Measurements from ENCODE around the gene KCNQ1. TPM values are rescaled to one million over a fixed set of nuclear protein-coding genes. Genes with fewer than 3 reads are reported as not detected.

KCNQ1 gene
- total and polyA plus RNA-seq, 2 donors (not counting 1 experiment from before 2014, with no cell fraction given): 21.5 to 28.8 TPM

DNA sequence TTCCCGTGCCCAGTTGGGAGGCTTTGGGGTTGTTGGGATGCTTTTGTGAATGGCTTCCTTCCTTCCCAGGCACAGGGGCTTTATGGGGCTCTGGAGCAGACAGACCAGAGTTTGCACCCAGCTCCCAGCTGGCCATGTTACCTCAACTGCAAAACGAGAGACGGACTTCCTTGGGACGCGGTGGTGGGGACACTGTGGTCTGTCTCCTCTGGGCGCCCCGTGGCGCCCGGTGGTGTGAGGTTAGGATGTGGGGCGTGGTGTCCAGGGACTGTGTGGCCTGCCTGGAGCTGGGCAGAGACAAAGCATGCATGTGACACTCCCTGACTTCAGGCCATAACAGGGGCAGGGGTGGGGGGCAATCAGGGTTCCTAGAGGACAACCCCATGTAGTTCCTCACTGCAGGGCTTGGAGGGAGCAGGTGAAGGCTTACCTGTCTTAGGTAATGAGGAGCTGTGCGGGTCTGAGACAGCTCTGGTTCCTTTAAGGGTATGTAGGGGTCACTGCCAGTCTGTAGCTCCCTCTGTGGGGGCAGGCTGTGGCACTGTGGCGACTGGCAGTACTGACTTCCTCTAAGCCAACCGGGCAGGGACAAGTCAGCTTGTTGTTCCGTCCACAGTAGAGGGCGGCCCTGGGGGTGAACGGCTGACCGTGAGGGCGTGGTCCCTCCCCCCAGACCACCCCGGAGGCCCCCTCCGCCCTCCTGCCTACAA, 14.4 kb downstream of the KCNQ1 start:
- Histone ChIP-seq H3K27me3 (replicated peaks in 1 of 4; ENCODE audit: control extremely low read depth in 1 of 4, control insufficient read depth in 3 of 4, insufficient read depth in 4 of 4, low read length in 3 of 4) (no peaks in the 10 kb centered on the region), H3K9me3 (ENCODE audit: control extremely low read depth in 1 of 3, control insufficient read depth in 2 of 3, insufficient read depth in 1 of 3, low read length in 2 of 3) (no peaks in the 10 kb centered on the region), H4K20me1 (ENCODE audit: control insufficient read depth, insufficient read depth, low read length, poor library complexity, severe bottlenecking) (peaks cover 48% of the 10 kb centered on the region), H2AFZ (ENCODE audit: insufficient read depth, low read depth, low read length, poor library complexity, severe bottlenecking) (no peak overlapping the region), H3K79me2 (ENCODE audit: control insufficient read depth, insufficient read depth, low read length) (peaks cover 43% of the 10 kb centered on the region), H3K36me3 (replicated peaks in 1 of 2; ENCODE audit: control extremely low read depth in 1 of 2, control insufficient read depth in 1 of 2, extremely low read depth in 1 of 2, insufficient read depth in 2 of 2, low read length in 1 of 2) (no peaks in the 10 kb centered on the region), H3K27ac (ENCODE audit: low read length in 2 of 2) (no peak overlapping the region), H3K9ac (ENCODE audit: low read length) (no peak overlapping the region), H3K4me3 (ENCODE audit: control extremely low read depth in 1 of 5, extremely low read depth in 1 of 5, insufficient read depth in 1 of 5, low read depth in 2 of 5, low read length in 4 of 5) (no peak overlapping the region), H3K4me1 (ENCODE audit: control insufficient read depth in 2 of 2, insufficient read depth in 2 of 2, low read length in 2 of 2) (peaks cover 18 to 38% of the 10 kb centered on the region in 2 donors), H3K4me2 (replicated peaks; ENCODE audit: low read depth, low read length, poor library complexity, severe bottlenecking) (peak overlapping the region; percentile 28)
- DNase-seq: no peak
- peak overlapping the region; percentile 20 for H3K27ac Mint-ChIP-seq
- TF ChIP-seq, protein P1, sequence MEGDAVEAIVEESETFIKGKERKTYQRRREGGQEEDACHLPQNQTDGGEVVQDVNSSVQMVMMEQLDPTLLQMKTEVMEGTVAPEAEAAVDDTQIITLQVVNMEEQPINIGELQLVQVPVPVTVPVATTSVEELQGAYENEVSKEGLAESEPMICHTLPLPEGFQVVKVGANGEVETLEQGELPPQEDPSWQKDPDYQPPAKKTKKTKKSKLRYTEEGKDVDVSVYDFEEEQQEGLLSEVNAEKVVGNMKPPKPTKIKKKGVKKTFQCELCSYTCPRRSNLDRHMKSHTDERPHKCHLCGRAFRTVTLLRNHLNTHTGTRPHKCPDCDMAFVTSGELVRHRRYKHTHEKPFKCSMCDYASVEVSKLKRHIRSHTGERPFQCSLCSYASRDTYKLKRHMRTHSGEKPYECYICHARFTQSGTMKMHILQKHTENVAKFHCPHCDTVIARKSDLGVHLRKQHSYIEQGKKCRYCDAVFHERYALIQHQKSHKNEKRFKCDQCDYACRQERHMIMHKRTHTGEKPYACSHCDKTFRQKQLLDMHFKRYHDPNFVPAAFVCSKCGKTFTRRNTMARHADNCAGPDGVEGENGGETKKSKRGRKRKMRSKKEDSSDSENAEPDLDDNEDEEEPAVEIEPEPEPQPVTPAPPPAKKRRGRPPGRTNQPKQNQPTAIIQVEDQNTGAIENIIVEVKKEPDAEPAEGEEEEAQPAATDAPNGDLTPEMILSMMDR (IDR thresholded peaks at IDR 0.05): no peak
- no peak for TF ChIP-seq EZH2 (IDR thresholded peaks at IDR 0.05; ENCODE audit: borderline replicate concordance, insufficient read depth, low read depth, low read length, poor library complexity, severe bottlenecking)
- ATAC-seq (ENCODE audit: low read depth): peak; percentile 37
- ChIA-PET CTCF (interaction anchor here (0.8 to 0.9 kb wide), 3 partner anchors 14 to 71 kb away, joined by 3 read pairs; no protein-coding TSS in a partner anchor), POLR2A (no interaction called here)
- H3K27me3 Mint-ChIP-seq: no peaks in the 10 kb centered on the region
- WGBS (ENCODE audit: insufficient coverage): 76% methylated on average over 13 of the region's 20 CpGs
- H3K4me3 Mint-ChIP-seq: peak overlapping the region; percentile 13
- intact Hi-C loops (cut with micrococcal nuclease): no loop called here
- peaks cover 45% of the 10 kb centered on the region for H3K4me1 Mint-ChIP-seq
- H3K9me3 Mint-ChIP-seq (ENCODE audit: insufficient read depth): no peaks in the 10 kb centered on the region

DNA sequence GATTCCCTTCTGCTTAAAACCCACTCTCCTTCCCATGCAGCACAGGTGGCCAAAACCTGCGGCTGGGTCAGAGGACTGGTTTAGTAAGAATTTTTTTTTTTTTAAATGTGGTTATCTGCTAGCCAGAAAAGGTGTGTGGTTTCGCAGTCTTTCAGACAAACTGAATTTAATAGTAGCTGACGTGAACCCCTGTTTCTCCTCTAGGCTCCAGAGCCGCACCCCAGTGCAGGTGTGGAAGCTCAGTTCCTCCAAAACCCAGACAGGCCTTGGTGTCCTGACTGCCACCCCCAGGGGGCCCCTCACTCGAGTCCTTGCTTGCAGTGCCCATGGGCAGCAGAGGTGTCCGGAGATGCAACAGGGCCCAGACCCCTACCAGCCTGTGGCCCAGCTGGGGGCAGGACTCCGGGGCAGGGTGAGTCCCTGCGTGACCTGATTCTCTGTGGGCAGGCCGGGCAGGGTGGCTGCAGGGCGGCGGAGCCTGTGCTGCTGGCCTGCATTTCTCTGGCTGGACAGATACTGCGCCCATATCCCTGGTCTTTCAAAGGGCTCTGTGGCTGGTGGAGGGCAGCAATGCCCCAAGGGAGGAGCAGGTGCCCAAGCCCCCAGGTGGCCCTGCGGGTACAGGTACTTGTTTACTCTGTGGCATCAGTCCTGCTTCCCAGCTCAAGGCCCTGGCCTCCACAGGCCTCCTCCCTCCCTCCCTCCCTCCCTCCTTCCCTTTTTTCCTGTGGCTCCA, 15.2 kb downstream of the KCNQ1 start:
- TF ChIP-seq, protein P1 (IDR thresholded peaks at IDR 0.05): no peak
- TF ChIP-seq EZH2 (IDR thresholded peaks at IDR 0.05; ENCODE audit: borderline replicate concordance, insufficient read depth, low read depth, low read length, poor library complexity, severe bottlenecking): no peak
- Histone ChIP-seq H3K27ac (ENCODE audit: low read length in 2 of 2) (no peak overlapping the region), H3K36me3 (replicated peaks in 1 of 2; ENCODE audit: control extremely low read depth in 1 of 2, control insufficient read depth in 1 of 2, extremely low read depth in 1 of 2, insufficient read depth in 2 of 2, low read length in 1 of 2) (no peaks in the 10 kb centered on the region), H2AFZ (ENCODE audit: insufficient read depth, low read depth, low read length, poor library complexity, severe bottlenecking) (no peak overlapping the region), H3K9me3 (ENCODE audit: control extremely low read depth in 1 of 3, control insufficient read depth in 2 of 3, insufficient read depth in 1 of 3, low read length in 2 of 3) (no peaks in the 10 kb centered on the region), H3K4me2 (replicated peaks; ENCODE audit: low read depth, low read length, poor library complexity, severe bottlenecking) (peak overlapping the region; percentile 28), H3K79me2 (ENCODE audit: control insufficient read depth, insufficient read depth, low read length) (peaks cover 50% of the 10 kb centered on the region), H3K4me3 (ENCODE audit: control extremely low read depth in 1 of 5, extremely low read depth in 1 of 5, insufficient read depth in 1 of 5, low read depth in 2 of 5, low read length in 4 of 5) (no peak overlapping the region), H4K20me1 (ENCODE audit: control insufficient read depth, insufficient read depth, low read length, poor library complexity, severe bottlenecking) (peaks cover 53% of the 10 kb centered on the region), H3K9ac (ENCODE audit: low read length) (no peak overlapping the region), H3K27me3 (replicated peaks in 1 of 4; ENCODE audit: control extremely low read depth in 1 of 4, control insufficient read depth in 3 of 4, insufficient read depth in 4 of 4, low read length in 3 of 4) (no peaks in the 10 kb centered on the region), H3K4me1 (ENCODE audit: control insufficient read depth in 2 of 2, insufficient read depth in 2 of 2, low read length in 2 of 2) (peaks cover 18 to 45% of the 10 kb centered on the region in 2 donors)
- POLR2A ChIA-PET: no interaction called here
- Mint-ChIP-seq H3K4me1 (peaks cover 53% of the 10 kb centered on the region), H3K27ac (peak overlapping the region; percentile 20), H3K9me3 (ENCODE audit: insufficient read depth) (no peaks in the 10 kb centered on the region), H3K27me3 (no peaks in the 10 kb centered on the region), H3K4me3 (no peak overlapping the region)
- WGBS (ENCODE audit: insufficient coverage): 77% methylated on average over 12 of the region's 13 CpGs
- ATAC-seq (ENCODE audit: low read depth) (peak; percentile 45), DNase-seq (no peak)
- intact Hi-C loops (cut with micrococcal nuclease): no loop called here
- CTCF ChIA-PET: interaction anchor here (0.8 to 0.9 kb wide), 2 partner anchors 15 to 39 kb away, joined by 3 read pairs; no protein-coding TSS in a partner anchor

All from B cell (primary cell).